ENCODE results near the gene TGFBR1. TPM values are rescaled to one million over a fixed set of nuclear protein-coding genes. Genes with fewer than 3 reads are reported as not detected.

The TGFBR1 gene
- total RNA-seq, 4 donors from 2014 or later: 17.6 to 24.1 (median 22.8) TPM

GRCh38 chr9:99056886-99057664 is 47.8 kb upstream of the TGFBR1 start:
- Histone ChIP-seq H3K27ac (peak overlapping the region; percentile 46 to 62 (median 52)), H3K9me3 (no peaks in the 10 kb centered on the region), H3K4me3 (no peak overlapping the region), H3K36me3 (no peaks in the 10 kb centered on the region), H3K4me1 (peaks cover 0 to 39% (median 4%) of the 10 kb centered on the region in 4 donors), H3K27me3 (no peaks in the 10 kb centered on the region)
- 67 to 86% methylated on average over 4 to 5 of the region's 5 CpGs for WGBS, 2 donors (ENCODE audit: low coverage in 1 of 2)
- no peak for DNase-seq
- in situ Hi-C loops (cut with MboI; ENCODE audit: low pct_ligation_motif_present in 1 of 4, low pct_unique_long_range_greater_than_20kb in 1 of 4, low sequenced_read_pairs in 3 of 4) (no loop called here), intact Hi-C loops (cut with DNase I; ENCODE audit: low total_unique reads) (no loop called here)
- TF ChIP-seq POLR2A (IDR thresholded peaks at IDR 0.05): no peak

GRCh38 chr9:99057665-99058625 is 47.0 kb upstream of the TGFBR1 start:
- no peak for TF ChIP-seq POLR2A (IDR thresholded peaks at IDR 0.05)
- TF ChIP-seq EP300 (IDR thresholded peaks at IDR 0.05; ENCODE audit: low read depth): no peak
- no peak for TF ChIP-seq POLR2AphosphoS5 (IDR thresholded peaks at IDR 0.05)
- TF ChIP-seq, protein P1, sequence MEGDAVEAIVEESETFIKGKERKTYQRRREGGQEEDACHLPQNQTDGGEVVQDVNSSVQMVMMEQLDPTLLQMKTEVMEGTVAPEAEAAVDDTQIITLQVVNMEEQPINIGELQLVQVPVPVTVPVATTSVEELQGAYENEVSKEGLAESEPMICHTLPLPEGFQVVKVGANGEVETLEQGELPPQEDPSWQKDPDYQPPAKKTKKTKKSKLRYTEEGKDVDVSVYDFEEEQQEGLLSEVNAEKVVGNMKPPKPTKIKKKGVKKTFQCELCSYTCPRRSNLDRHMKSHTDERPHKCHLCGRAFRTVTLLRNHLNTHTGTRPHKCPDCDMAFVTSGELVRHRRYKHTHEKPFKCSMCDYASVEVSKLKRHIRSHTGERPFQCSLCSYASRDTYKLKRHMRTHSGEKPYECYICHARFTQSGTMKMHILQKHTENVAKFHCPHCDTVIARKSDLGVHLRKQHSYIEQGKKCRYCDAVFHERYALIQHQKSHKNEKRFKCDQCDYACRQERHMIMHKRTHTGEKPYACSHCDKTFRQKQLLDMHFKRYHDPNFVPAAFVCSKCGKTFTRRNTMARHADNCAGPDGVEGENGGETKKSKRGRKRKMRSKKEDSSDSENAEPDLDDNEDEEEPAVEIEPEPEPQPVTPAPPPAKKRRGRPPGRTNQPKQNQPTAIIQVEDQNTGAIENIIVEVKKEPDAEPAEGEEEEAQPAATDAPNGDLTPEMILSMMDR (IDR thresholded peaks at IDR 0.05): no peak
- H3K4me3 ChIP-seq: no peak overlapping the region
- in situ Hi-C loops (cut with MboI; ENCODE audit: low pct_ligation_motif_present in 1 of 4, low pct_unique_long_range_greater_than_20kb in 1 of 4, low sequenced_read_pairs in 3 of 4) (no loop called here), intact Hi-C loops (cut with DNase I; ENCODE audit: low total_unique reads) (no loop called here)
- H3K36me3 ChIP-seq: no peaks in the 10 kb centered on the region
- H3K4me1 ChIP-seq: peaks cover 0 to 31% (median 4%) of the 10 kb centered on the region in 4 donors
- H3K27ac ChIP-seq: peak overlapping the region; percentile 46 to 62 (median 52)
- no peaks in the 10 kb centered on the region for H3K27me3 ChIP-seq
- WGBS, 2 donors (ENCODE audit: low coverage in 1 of 2): 63 to 66% methylated on average over 2 to 7 of the region's 7 CpGs
- peak; percentile 68 for DNase-seq
- no peaks in the 10 kb centered on the region for H3K9me3 ChIP-seq

- Histone ChIP-seq H3K4me3 (no peak overlapping the region), H3K4me1 (peaks cover 0 to 24% (median 2%) of the 10 kb centered on the region in 4 donors), H3K9me3 (no peaks in the 10 kb centered on the region), H3K27ac (peak overlapping the region; percentile 32 to 62 (median 50)), H3K36me3 (no peaks in the 10 kb centered on the region), H3K27me3 (no peaks in the 10 kb centered on the region)
- intact Hi-C loops (cut with DNase I; ENCODE audit: low total_unique reads) (no loop called here), in situ Hi-C loops (cut with MboI; ENCODE audit: low pct_ligation_motif_present in 1 of 4, low pct_unique_long_range_greater_than_20kb in 1 of 4, low sequenced_read_pairs in 3 of 4) (no loop called here)
- WGBS, 2 donors (ENCODE audit: low coverage in 1 of 2): 53 to 71% methylated on average over 2 to 8 of the region's 8 CpGs
- TF ChIP-seq, protein P1 (IDR thresholded peaks at IDR 0.05): no peak
- TF ChIP-seq EP300 (IDR thresholded peaks at IDR 0.05; ENCODE audit: low read depth): no peak
- no peak for TF ChIP-seq POLR2AphosphoS5 (IDR thresholded peaks at IDR 0.05)
- TF ChIP-seq POLR2A (IDR thresholded peaks at IDR 0.05): no peak
- DNase-seq: peak; percentile 23
These were observed 45.7 kb upstream of the TGFBR1 start for GRCh38 chr9:99058964-99059921.

DNA sequence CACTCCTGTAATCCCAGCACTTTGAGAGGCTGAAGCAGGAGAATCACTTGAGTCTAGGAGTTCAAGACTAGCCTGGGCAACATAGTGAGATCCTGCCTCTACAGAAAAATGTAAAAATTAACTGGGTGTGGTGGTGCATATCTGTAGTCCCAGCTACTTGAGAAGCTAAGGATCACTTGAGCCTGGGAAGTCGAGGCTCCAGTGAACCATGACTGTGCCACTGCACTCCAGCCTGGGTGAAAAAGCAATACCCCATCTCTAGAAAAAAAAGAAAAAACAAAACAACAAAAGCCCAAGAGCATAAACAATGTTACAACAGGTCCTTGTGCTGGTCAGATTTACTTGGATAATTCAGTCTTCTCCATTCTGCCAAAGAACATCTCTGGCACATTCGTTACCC is 44.3 kb upstream of the TGFBR1 start:
- TF ChIP-seq, protein P1 (IDR thresholded peaks at IDR 0.05): no peak
- TF ChIP-seq EP300 (IDR thresholded peaks at IDR 0.05; ENCODE audit: low read depth) (no peak), POLR2A (IDR thresholded peaks at IDR 0.05) (no peak), POLR2AphosphoS5 (IDR thresholded peaks at IDR 0.05) (no peak)
- in situ Hi-C loops (cut with MboI; ENCODE audit: low pct_ligation_motif_present in 1 of 4, low pct_unique_long_range_greater_than_20kb in 1 of 4, low sequenced_read_pairs in 3 of 4) (no loop called here), intact Hi-C loops (cut with DNase I; ENCODE audit: low total_unique reads) (no loop called here)
- DNase-seq: no peak
- Histone ChIP-seq H3K9me3 (no peaks in the 10 kb centered on the region), H3K36me3 (no peaks in the 10 kb centered on the region), H3K27ac (no peak overlapping the region), H3K4me3 (no peak overlapping the region), H3K27me3 (no peaks in the 10 kb centered on the region), H3K4me1 (peaks cover 0 to 24% (median 2%) of the 10 kb centered on the region in 4 donors)
- 82 to 90% methylated on average over 2 of the region's 2 CpGs for WGBS, 2 donors (ENCODE audit: low coverage in 1 of 2)
